ENCODE measurements around the gene KCNJ15.
A peak's percentile ranks its signal among the peaks of the same experiment; 100 is the strongest.
"Not testable (repeated sequence)": the region's sequence is repeated elsewhere in the genome, so short reads cannot be mapped to it uniquely, and the experiment has no call there.

KCNJ15 gene

DNA sequence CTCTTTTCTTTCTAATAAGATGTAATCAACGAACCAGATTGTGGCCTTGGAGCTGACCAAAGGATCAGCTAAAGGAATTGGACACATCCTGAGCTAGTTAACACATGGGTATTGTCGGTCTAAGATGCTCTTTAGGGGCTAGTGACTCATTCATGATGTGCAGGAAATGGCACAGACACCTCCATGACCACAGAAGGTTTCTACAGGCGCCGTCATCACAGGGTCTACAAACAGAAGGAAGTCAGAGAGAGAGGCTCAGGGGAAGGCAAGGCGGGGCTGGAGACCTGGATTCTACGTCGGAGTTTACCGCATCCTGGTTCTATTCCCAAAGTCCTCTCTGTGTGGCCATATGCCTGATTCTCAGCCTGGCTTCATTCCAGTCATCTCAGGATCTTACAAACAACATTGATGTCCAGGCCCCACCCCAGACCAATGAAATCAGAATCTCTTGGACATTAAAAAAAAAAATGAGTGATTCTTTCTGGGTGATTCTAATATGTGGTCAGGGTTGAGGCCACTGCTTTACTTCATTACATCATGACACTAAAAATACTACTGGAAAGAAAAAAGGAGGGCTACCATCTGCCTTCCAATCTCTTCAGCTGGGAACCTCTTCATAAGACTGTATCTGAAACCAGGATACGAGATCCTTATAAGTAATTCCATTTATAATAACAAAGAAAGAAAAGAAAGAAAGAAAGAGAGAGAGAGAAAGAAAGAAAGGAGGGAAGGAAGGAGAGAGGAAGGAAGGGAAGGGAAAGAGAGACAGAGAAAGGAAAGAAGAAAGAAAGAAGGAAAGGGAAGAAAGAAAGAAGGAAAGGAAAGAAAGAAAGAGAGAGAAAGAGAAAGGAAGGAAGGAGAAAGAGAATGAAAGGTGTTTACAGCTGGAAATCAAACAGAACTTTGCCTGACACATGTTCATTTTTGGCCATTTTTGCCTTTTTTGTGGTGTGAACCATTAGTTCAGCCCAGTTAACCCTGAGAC is 11.6 kb upstream of the KCNJ15 start:
- DNase-seq: peak; percentile 79

- no peak for DNase-seq
Observed at GRCh38 chr21:38246511-38246910, 10.3 kb upstream of the KCNJ15 start.

DNA sequence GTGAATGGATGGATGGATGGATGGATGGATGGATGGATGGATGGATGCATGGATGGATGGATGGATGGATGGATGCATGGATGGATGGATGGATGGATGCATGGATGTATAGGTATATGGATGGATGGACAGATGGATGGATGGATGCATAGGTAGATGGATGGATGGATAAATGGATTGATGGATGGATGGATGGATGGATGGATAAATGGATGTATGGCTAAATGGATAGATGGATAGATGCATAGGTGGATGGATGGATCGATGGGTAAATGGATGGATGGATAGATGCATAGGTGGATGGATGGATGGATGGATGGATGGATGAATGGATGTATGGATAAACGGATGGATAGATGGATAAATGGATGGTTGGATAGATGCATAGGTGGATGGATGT is 9.7 kb upstream of the KCNJ15 start:
- not testable (repeated sequence) for DNase-seq

DNA sequence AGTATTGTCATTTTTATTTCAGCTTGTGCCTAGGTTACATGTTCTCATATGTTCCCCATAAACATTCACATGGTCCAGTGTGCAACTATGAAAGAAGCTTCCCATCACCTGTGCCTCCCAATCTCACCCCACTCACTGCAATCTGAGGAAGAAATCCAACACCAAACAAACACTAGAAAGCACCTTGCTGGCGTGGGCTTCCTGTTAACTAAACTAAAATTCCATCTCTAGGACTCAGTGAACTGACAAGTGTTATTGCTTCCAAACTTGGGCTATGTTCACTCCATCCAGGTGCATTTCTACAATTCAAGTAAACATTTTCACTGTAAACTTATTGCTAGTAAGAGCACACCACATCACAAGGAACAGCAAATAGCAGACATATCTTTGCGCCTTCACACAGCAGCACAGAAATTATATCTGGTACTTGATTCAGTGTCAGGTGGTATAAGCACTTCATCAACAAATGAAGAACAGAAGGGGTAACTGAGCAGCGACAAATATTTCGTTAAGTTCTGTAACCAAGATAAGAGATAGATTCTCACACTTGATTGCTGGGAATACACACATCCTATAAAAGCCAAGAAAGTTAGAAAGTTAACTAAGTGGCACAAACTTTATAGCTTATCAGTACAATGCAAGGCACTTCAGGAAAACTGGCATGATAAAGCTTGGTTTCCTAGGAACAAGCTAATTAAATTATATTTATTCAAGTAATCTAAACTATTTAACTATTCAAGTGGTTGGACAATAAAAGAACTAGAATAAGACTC is 8.9 kb upstream of the KCNJ15 start:
- no peak for DNase-seq

GRCh38 chr21:38249256-38249655 is 7.5 kb upstream of the KCNJ15 start:
- DNase-seq: no peak

GRCh38 chr21:38249696-38250278 is 7.0 kb upstream of the KCNJ15 start:
- DNase-seq: no peak

DNA sequence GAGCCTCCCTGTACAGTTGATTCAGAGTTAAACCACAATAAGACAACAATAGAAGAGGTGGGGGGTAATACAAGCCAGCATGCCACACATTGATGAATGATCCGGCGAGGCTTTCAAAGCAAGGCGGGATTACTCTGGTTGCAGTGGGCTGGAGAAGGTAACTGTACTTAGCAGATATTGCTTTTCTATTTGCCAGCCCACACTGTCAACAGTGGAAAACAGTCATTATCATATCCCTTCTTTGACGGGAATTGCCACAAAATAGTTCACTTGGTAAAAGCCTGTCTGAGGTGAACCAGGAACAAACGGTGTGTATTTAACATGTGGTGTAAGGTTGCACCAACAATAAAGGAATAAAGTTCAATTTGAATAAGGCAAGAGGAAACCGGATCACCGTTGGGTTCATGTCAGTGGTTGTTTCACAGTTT is 5.8 kb upstream of the KCNJ15 start:
- DNase-seq: no peak

GRCh38 chr21:38254970-38255369 is 1.8 kb upstream of the KCNJ15 start:
- DNase-seq: no peak

- no peak for DNase-seq
Observed at GRCh38 chr21:38255571-38256117, 1.1 kb upstream of the KCNJ15 start.

DNA sequence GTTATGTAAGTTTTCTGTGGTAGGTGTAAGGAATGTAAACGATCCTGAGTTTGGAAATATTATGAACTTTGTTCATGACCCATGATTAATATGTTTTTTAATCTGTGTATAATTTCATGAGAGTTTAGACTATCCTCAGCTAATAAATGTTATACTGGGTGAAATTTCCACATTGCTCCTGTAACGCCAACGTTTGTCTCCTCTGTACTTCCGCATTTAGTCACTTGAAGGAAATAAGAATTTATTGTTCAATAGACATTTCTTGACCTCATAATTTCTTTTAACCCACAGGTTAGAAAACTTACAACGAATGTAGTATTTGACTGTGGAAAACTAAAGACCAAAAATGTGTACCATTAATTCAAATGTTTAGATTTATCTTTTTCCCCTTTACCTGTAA is 876 bp downstream of the KCNJ15 start:
- no peak for DNase-seq

- no peak for DNase-seq
Observed at GRCh38 chr21:38258521-38259485, 2.0 kb downstream of the KCNJ15 start.

DNA sequence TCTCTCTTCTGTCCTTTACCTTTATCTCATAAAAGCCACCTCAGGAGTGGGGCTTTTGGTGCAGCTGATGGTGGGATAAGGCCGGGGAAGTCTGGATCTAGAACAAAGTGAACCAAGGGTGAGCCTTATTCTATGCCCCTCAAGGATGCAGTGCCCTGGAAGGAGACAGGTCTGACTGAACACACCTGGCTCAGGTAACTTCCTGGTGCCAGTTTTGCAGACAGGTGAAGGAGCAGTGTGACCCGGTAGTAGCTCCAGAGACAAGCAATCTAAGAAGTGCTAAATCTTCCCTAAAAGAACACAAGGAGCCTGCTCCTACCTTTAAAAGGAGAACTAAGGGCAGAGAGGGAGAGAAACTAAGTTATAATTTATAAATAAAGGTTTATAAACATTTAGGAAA is 2.9 kb downstream of the KCNJ15 start:
- no peak for DNase-seq

- no peak for DNase-seq
Observed at GRCh38 chr21:38260426-38260825, 3.6 kb downstream of the KCNJ15 start.

DNA sequence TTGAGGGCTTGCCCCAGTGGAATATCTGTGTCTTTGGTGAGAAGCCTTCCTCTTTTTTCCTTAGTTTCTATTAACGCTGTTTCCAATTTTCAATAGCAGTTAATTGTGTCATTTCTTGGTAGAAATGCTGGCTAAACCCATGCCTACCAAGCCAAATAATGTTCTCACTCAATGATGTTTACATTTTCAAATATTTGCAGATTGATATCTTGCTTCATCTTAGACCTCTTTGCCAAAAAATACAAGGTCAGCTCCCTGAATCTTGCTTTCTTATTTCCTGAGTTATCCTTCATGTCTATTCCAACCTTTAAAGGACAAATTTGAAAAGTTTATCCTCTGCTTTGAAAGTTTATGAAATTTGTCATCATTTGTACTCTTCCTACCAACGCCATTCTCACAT is 5.1 kb downstream of the KCNJ15 start:
- DNase-seq: no peak

GRCh38 chr21:38263493-38263892 is 6.7 kb downstream of the KCNJ15 start:
- DNase-seq: no peak

GRCh38 chr21:38264571-38264970 is 7.8 kb downstream of the KCNJ15 start:
- DNase-seq: no peak

DNA sequence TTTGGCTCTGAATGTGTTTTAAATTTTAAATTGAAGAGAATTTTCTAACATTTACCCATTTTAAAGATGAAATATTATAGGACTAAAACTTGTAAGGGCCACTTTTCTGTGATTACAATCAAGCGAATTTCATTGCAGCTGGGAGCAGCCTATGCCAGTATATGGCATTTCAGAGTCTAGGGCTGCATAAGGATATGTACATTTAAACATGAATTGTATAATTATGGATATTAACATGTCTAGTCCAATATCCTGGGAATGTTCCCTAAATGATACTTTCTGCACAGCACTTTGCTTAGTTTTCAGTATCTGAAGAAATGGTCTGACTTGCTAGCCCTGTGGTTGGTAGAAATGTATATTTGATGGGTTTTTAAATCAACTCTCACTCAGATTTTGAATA is 8.4 kb downstream of the KCNJ15 start:
- no peak for DNase-seq

DNA sequence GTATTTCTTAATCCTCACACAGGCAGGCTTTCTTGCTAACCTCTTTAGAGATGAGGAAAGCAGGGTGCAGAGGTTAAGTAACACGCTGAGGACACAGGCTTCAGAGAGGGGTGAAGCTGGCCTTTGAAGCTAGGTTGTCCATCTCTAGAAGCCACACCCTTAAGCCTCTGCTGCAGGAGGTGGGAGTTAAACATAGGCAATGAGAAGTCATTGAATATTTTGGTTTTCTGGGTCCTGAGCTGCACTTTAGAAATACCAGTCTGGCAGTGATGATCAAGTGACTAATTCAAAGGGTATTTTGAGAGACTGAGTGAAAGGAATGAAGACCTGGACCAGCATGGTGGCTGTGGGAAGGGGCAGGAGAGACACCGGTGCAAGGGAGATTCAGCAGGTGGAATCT is 9.9 kb downstream of the KCNJ15 start:
- no peak for DNase-seq

DNA sequence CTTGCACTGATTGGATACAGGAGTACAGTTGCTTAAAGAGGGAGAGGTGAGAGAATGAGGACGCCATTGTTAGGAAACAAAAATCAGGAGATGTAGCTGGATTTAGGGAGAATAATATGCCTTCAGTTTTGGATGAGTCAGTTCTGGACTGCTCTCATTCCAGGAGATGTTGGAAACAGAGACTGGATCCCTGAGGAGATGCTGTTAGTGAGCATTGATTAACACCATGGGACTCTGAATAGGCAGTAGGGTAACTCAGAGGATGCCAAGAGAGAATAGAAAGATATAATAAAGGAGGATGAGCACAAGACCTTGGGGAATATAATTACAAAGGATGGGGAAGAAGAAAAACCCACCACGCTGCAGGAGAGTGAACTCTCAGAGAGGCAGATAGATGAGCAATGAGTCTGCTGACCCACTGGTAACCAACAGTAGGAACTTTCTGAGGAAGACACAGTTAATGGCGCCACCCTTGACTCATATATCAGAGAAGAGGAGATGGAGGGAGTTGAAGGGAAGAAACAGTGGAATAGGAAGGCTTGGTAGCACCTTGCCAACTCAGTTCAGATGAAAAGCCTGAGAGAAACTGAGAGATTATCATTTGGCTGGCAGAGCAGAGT is 10.5 kb downstream of the KCNJ15 start:
- DNase-seq: no peak

- DNase-seq: no peak
Observed at GRCh38 chr21:38267991-38268863, 11.4 kb downstream of the KCNJ15 start.

All from CD4-positive, alpha-beta T cell treated with Interleukin-15 for 1 hour (primary cell).